ENCODE data around the gene MYH3.

Gene MYH3

DNA sequence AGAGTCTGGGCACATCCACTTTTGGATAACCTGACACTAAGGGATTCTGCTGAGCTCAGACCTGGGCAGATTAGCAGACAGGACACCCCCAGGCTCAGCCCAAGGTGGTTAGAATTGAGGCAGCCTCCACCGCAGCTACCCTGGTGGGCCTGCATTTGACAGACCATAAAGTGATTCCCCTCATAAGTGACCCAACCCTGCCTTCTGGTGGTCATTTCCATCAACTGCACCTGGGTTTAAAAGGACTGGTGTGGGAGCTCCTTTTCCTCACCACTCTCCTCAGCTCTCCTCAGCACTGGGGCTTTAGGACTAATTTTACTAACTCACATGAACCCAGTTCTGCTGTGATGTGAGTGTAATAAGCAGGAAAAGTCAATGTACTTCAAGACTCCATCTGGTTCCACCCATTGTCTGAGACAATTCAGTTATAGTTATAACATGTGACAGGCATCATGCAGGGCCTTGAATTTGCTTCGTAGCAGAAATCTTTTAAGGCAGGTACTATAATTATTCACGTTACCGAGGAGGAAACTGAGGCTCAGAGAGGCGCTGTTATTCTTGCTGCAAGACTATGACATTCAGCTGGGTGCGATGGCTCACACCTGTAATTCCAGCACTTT is 42.5 kb downstream of the MYH3 start:
- Histone ChIP-seq H2AFZ (ENCODE audit: low read length) (no peak overlapping the region), H4K20me1 (ENCODE audit: insufficient read depth, low read length) (no peaks in the 10 kb centered on the region), H3K9me3 (ENCODE audit: low read length) (no peaks in the 10 kb centered on the region), H3K4me2 (ENCODE audit: low read length) (no peak overlapping the region), H3K27ac (ENCODE audit: low read depth, low read length, poor library complexity, severe bottlenecking) (no peak overlapping the region), H3K36me3 (ENCODE audit: insufficient read depth, low read length) (no peaks in the 10 kb centered on the region), H3K79me2 (ENCODE audit: insufficient read depth, low read length) (no peaks in the 10 kb centered on the region), H3K4me1 (ENCODE audit: insufficient read depth, low read length, severe bottlenecking) (no peaks in the 10 kb centered on the region), H3K4me3 (ENCODE audit: low read depth, low read length, poor library complexity, severe bottlenecking) (no peak overlapping the region), H3K27me3 (ENCODE audit: insufficient read depth, low read length) (no peaks in the 10 kb centered on the region), H3K9ac (ENCODE audit: low read length) (no peak overlapping the region), H3K9me2 (ENCODE audit: low read depth, low read length) (no peaks in the 10 kb centered on the region), H3F3A (ENCODE audit: insufficient read depth, low read length) (no peaks in the 10 kb centered on the region)
- TF ChIP-seq, protein P1, sequence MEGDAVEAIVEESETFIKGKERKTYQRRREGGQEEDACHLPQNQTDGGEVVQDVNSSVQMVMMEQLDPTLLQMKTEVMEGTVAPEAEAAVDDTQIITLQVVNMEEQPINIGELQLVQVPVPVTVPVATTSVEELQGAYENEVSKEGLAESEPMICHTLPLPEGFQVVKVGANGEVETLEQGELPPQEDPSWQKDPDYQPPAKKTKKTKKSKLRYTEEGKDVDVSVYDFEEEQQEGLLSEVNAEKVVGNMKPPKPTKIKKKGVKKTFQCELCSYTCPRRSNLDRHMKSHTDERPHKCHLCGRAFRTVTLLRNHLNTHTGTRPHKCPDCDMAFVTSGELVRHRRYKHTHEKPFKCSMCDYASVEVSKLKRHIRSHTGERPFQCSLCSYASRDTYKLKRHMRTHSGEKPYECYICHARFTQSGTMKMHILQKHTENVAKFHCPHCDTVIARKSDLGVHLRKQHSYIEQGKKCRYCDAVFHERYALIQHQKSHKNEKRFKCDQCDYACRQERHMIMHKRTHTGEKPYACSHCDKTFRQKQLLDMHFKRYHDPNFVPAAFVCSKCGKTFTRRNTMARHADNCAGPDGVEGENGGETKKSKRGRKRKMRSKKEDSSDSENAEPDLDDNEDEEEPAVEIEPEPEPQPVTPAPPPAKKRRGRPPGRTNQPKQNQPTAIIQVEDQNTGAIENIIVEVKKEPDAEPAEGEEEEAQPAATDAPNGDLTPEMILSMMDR (IDR thresholded peaks at IDR 0.05; ENCODE audit: low read length): peak; percentile 65
- TF ChIP-seq EZH2 (IDR thresholded peaks at IDR 0.05; ENCODE audit: borderline replicate concordance, low read length): no peak

DNA sequence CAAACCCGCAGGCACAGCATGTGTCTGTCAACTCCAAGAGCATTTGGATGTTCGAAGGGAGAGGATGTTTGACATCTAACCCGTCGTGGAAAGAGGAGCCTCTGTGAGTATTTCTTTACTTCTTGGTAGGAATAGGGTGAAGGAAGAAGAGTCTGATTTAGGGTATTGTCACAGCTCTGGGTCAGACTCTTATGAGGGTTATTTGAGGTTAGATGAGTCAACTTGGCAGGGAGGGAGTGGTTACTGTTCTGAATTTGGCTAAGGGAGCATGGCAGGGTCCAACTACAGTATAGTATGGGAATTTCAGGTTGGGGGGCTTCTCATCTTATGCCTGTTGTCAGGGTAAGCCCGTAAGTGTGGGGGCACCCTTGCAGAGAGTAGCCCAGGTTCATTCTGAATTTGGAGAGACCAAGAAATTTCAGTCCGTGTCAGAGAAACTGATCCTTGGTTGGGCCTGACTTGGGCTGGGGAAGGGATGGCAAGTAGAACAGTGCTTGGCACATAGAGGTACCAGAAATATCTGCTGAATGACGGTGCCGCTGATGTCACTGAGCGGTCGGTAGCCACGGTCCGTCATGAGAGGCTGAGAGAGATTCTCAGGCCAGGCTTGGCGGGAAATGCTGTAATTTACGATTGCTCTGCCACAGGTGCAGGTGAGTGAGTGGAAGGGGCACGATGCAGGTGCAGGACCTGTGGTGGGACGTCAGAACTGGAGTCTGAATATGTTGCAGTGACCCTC is 43.2 kb downstream of the MYH3 start:
- Histone ChIP-seq H3K4me3 (ENCODE audit: low read depth, low read length, poor library complexity, severe bottlenecking) (no peak overlapping the region), H3K4me1 (ENCODE audit: insufficient read depth, low read length, severe bottlenecking) (no peaks in the 10 kb centered on the region), H3K79me2 (ENCODE audit: insufficient read depth, low read length) (no peaks in the 10 kb centered on the region), H3K9me3 (ENCODE audit: low read length) (no peaks in the 10 kb centered on the region), H3K9ac (ENCODE audit: low read length) (no peak overlapping the region), H2AFZ (ENCODE audit: low read length) (no peak overlapping the region), H3K27ac (ENCODE audit: low read depth, low read length, poor library complexity, severe bottlenecking) (no peak overlapping the region), H3K36me3 (ENCODE audit: insufficient read depth, low read length) (no peaks in the 10 kb centered on the region), H4K20me1 (ENCODE audit: insufficient read depth, low read length) (no peaks in the 10 kb centered on the region), H3K27me3 (ENCODE audit: insufficient read depth, low read length) (no peaks in the 10 kb centered on the region), H3K9me2 (ENCODE audit: low read depth, low read length) (no peaks in the 10 kb centered on the region), H3F3A (ENCODE audit: insufficient read depth, low read length) (no peaks in the 10 kb centered on the region), H3K4me2 (ENCODE audit: low read length) (no peak overlapping the region)
- TF ChIP-seq, protein P1 (IDR thresholded peaks at IDR 0.05; ENCODE audit: low read length): no peak
- TF ChIP-seq EZH2 (IDR thresholded peaks at IDR 0.05; ENCODE audit: borderline replicate concordance, low read length): no peak

DNA sequence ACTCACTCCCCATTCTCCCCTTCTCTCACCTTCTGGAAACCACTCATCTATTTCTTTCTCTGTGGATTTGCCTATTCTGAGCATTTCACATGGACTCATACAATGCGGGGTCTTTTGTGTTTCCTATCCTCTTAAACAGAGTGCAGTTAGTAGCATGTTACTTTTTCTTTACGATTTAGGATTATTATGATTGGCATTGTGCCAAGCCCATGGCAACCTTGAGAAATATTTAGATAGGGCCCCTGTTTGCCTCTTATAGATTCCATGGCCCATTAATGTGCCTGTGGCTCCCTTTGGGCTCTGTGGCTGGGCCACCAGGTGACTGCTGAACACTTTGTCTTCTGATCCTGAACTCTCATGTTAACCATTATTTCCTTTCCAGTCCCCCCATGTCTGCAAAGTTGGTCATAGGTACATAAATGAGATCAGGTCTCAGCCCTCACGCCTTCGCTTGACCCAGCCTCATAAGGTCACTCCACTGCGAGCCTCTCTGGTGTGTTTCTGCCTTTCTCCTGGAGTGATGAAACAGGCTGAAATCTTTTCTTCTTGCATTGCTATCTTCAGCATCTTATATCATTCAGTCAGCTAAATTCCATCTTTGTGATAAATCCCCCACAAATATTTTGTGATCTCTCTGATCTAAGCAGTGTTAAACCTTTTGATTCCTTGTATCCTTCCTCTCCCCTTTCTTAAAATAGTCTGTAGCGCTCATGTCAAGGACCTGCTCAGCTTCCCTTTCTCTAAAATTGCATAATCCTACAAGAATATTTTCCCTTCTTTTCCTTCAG is 44.0 kb downstream of the MYH3 start:
- Histone ChIP-seq H3K9me2 (ENCODE audit: low read depth, low read length) (no peaks in the 10 kb centered on the region), H4K20me1 (ENCODE audit: insufficient read depth, low read length) (no peaks in the 10 kb centered on the region), H3K27me3 (ENCODE audit: insufficient read depth, low read length) (no peaks in the 10 kb centered on the region), H3K4me3 (ENCODE audit: low read depth, low read length, poor library complexity, severe bottlenecking) (no peak overlapping the region), H3K9me3 (ENCODE audit: low read length) (no peaks in the 10 kb centered on the region), H3K4me2 (ENCODE audit: low read length) (no peak overlapping the region), H3K27ac (ENCODE audit: low read depth, low read length, poor library complexity, severe bottlenecking) (no peak overlapping the region), H3K4me1 (ENCODE audit: insufficient read depth, low read length, severe bottlenecking) (no peaks in the 10 kb centered on the region), H3F3A (ENCODE audit: insufficient read depth, low read length) (no peaks in the 10 kb centered on the region), H3K9ac (ENCODE audit: low read length) (no peak overlapping the region), H3K36me3 (ENCODE audit: insufficient read depth, low read length) (no peaks in the 10 kb centered on the region), H3K79me2 (ENCODE audit: insufficient read depth, low read length) (no peaks in the 10 kb centered on the region), H2AFZ (ENCODE audit: low read length) (no peak overlapping the region)
- TF ChIP-seq EZH2 (IDR thresholded peaks at IDR 0.05; ENCODE audit: borderline replicate concordance, low read length): no peak
- TF ChIP-seq, protein P1 (IDR thresholded peaks at IDR 0.05; ENCODE audit: low read length): no peak

Measured in OCI-LY1 (cell line).